RWPE2 (cell line): ENCODE measurements around the gene CDC42BPB.

ENCODE experiments used
- ATAC-seq: fragments of 200-7000 bp; cut with Tn5 transposase; 3 replicates; pipeline ENCODE4 v1.9.1; 2021; ENCODE audit warnings: low read depth
- DNase-seq: peaks from one replicate; pipeline ENCODE4 v3.0.0-alpha.2; 2020; ENCODE audit warnings: low spot score
- H3K27ac ChIP-seq: fragments of 450-650 bp; 2 replicates; pipeline ENCODE4 v1.5.1; 2017; ENCODE audit warnings: mild to moderate bottlenecking; ENCODE audit not compliant: poor library complexity, severe bottlenecking
- H3K27me3 ChIP-seq: fragments of 250-450 bp; sonication (Bioruptor Pico); 2 replicates; pipeline ENCODE4 v1.5.1; 2021; ENCODE audit warnings: mild to moderate bottlenecking, moderate library complexity; ENCODE audit not compliant: insufficient read depth, poor library complexity, severe bottlenecking
- H3K36me3 ChIP-seq: fragments of 250-450 bp; sonication (Bioruptor Pico); 2 replicates; pipeline ENCODE4 v1.5.1; 2020; ENCODE audit warnings: low read depth, mild to moderate bottlenecking, moderate library complexity
- H3K4me1 ChIP-seq: fragments of 250-450 bp; sonication (Bioruptor Pico); 2 replicates; pipeline ENCODE4 v1.5.1; 2021; ENCODE audit warnings: mild to moderate bottlenecking, moderate library complexity; ENCODE audit not compliant: insufficient read depth, poor library complexity, severe bottlenecking
- H3K4me3 ChIP-seq: fragments of 250-450 bp; sonication (Bioruptor Pico); 2 replicates; pipeline ENCODE4 v1.5.1; 2021; ENCODE audit warnings: mild to moderate bottlenecking, moderate library complexity; ENCODE audit not compliant: severe bottlenecking
- H3K9me3 ChIP-seq: fragments of 250-450 bp; sonication (Bioruptor Pico); 2 replicates; pipeline ENCODE4 v1.5.1; 2021; ENCODE audit warnings: mild to moderate bottlenecking, moderate library complexity; ENCODE audit not compliant: severe bottlenecking
- TF ChIP-seq, protein P1 (sequence below): fragments of 450-650 bp; IDR thresholded peaks from one replicate; pipeline ENCODE4 v1.5.1; 2017; ENCODE audit warnings: mild to moderate bottlenecking, moderate library complexity; ENCODE audit not compliant: poor library complexity, severe bottlenecking

Gene CDC42BPB

DNA sequence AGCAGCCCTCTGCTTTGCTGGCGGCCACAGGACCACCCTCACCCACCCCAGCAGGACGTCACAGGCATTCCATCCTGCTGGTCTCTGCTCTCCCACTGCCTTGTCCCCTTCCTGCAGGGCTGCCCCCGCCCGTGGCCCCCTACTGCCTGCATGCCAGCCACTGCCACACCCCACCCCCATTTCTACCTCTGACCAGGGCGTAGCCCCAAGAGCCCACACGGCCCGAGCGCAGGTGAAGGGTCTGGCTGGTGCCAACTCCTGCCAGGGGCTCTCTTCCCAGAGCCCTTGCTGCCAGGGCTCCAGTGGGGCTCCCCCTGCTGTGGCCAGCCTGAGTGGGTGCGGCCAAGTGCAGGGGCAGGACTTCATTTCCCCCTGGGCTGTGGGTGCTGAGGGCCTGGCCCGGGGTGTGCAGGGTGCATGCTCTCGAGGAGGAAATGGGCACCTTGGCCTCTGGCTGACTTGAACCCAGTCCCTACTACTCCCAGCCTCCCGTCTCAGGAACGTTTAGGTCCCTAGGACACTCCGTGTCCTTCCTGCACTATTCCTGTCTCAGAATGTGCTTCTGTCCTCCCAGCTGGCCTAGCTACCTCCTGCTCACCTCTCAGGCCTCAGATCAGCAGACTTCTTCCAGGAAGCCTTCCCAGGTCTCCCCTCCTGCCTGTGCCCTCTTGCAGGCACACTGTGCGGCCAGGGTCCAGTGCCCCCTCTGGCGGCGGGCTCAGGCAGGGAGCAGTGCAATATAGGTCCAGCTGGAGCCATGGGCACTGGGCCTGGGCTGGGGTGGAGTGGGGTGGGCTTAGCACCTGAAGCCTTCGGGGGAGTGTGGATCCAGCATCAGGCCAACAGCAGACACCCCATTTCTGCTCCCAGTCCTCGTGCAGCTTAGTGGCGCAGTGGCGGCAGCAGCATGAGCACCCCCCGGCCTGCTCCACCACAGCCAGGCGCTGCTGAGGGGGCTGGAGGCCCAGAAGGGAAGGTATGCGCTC lies 28.1 kb upstream of the CDC42BPB start:
- DNase-seq (no peak), ATAC-seq (no peak)
- Histone ChIP-seq H3K27me3 (peaks cover 11% of the 10 kb centered on the region), H3K9me3 (no peaks in the 10 kb centered on the region), H3K4me1 (no peaks in the 10 kb centered on the region), H3K27ac (no peak overlapping the region), H3K4me3 (no peak overlapping the region), H3K36me3 (no peaks in the 10 kb centered on the region)
- TF ChIP-seq, protein P1, sequence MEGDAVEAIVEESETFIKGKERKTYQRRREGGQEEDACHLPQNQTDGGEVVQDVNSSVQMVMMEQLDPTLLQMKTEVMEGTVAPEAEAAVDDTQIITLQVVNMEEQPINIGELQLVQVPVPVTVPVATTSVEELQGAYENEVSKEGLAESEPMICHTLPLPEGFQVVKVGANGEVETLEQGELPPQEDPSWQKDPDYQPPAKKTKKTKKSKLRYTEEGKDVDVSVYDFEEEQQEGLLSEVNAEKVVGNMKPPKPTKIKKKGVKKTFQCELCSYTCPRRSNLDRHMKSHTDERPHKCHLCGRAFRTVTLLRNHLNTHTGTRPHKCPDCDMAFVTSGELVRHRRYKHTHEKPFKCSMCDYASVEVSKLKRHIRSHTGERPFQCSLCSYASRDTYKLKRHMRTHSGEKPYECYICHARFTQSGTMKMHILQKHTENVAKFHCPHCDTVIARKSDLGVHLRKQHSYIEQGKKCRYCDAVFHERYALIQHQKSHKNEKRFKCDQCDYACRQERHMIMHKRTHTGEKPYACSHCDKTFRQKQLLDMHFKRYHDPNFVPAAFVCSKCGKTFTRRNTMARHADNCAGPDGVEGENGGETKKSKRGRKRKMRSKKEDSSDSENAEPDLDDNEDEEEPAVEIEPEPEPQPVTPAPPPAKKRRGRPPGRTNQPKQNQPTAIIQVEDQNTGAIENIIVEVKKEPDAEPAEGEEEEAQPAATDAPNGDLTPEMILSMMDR = peak; percentile 25

DNA sequence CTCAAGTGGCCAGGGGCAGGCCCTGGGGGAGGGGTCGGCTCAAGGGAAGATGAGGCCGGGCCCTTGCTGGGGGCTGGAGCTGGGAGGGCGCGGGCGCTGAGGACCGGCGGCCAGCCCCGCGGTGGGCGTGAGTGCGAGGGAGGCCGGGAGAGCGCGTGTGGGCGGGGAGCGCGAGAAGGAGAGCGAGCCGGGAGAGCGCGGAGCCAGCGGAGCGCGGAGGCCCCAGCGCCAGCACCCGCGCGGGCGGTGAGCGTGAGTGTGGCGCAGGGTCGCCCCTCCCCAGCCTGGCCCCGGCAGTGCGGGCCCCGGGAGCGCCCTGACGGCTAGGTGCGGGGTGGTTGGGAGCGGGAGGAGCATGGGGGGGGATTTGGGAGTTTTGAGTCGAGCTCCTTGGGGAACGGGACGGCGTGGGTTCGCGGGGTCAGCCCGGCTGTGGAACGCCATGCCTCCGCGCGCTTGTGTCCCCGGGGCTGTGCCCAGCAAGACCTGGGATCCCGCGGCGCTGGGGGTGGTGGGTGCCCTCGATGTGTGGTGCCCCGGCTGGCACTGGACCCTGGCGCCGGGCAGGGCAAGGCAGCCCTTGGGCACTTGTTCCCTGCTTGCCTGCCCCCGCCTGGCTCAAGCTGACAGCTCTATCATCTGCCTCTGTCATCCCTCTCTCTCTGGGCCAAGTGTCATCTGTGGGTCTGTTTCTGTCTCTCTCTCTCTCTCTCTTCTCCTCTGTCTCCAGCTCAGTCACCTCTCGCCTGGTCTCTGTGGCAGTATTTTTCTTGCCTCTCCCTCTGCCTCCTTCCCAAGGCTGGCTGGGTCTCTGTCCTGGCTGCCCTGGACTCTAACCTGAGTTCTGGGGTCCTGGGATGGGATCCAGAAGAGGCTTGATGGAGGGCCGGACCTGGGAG lies 26.9 kb upstream of the CDC42BPB start, which contains the start of gene LBHD2:
TSS of gene LBHD2 (plus strand) at position 190 of the 899 bp plus-strand sequence. CDS start 1,803 bp downstream, outside the sequence.
- H3K4me3 ChIP-seq = no peak within 1 kb of the TSS
- no peak for DNase-seq
- H3K36me3 ChIP-seq = no peaks in the 10 kb centered on the region
- no peaks in the 10 kb centered on the region for H3K4me1 ChIP-seq
- H3K27me3 ChIP-seq = peaks cover 11% of the 10 kb centered on the region
- no peak for ATAC-seq
- H3K9me3 ChIP-seq = no peaks in the 10 kb centered on the region
- no peak within 1 kb of the TSS for H3K27ac ChIP-seq
- TF ChIP-seq, protein P1 = no peak

DNA sequence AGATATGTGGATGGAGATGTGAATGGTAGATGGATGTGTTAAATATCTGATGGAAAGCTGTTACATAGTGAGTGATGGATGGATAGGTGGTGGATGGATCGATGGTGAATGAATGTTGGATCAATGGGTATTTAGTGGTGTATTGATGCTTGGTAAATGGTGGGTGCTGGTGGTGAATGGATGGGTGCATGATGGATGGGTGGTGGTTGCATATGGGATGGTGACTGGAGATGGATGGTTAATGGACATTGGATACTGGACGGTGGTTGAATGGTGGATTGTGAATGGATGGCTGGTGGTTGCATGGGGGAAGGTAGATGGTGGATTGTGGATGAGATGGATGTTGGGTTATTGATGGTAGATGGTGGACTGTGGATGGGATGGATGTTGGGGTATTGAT lies 24.6 kb upstream of the CDC42BPB start:
- no peak overlapping the region for H3K27ac ChIP-seq
- no peaks in the 10 kb centered on the region for H3K36me3 ChIP-seq
- no peaks in the 10 kb centered on the region for H3K9me3 ChIP-seq
- H3K4me3 ChIP-seq = no peak overlapping the region
- TF ChIP-seq, protein P1 = no peak
- H3K4me1 ChIP-seq = no peaks in the 10 kb centered on the region
- no peak for ATAC-seq
- H3K27me3 ChIP-seq = peaks cover 11% of the 10 kb centered on the region
- no peak for DNase-seq

DNA sequence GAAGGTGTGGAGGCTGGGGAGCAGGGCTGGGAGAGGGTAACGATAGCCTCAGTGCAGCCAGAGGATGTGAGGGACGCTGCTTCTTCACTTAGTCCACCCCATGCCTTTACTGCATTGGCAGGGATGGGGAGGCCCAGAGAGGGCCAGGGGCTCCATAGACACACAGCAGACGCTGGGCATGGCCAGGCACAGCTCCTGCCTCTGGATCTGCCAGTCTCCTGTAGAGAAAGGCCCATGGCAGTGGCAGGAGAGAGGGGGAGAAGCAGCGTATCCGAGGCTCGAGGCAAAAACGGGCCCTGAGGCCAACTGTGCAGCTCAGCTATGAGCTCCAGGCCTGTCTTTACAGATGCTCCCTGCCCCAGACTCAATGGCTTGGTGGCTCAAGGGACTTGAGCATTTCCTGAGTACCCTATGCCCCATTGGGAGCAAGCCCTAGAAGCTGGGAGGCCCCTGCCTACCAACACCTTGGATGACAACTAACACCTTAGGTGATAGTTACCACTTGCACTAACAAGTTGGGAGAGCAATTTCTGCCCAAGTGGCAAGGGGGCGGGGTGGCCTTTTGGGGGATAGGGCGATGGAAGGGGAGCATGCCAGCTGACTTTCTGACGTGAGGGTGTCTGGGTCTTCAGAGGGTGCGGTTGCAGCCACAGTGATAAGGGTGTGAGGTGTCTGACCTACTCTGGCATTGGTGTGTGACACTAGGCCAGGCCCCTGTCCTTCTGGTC lies 21.7 kb upstream of the CDC42BPB start:
- no peak overlapping the region for H3K27ac ChIP-seq
- DNase-seq = peak; percentile 51
- H3K36me3 ChIP-seq = no peaks in the 10 kb centered on the region
- H3K4me3 ChIP-seq = no peak overlapping the region
- no peaks in the 10 kb centered on the region for H3K9me3 ChIP-seq
- ATAC-seq = no peak
- TF ChIP-seq, protein P1 = no peak
- peaks cover 5% of the 10 kb centered on the region for H3K4me1 ChIP-seq
- H3K27me3 ChIP-seq = peaks cover 3% of the 10 kb centered on the region
